Stimulated activated CD4-positive, alpha-beta T cell treated with anti-CD3 and anti-CD28 coated beads, Interleukin-2, amount 100 ng/mL, for 48 hours (primary cell): Measurements from ENCODE around the gene HIVEP3.

Experiments used
- DNase-seq, 2 donors: peaks; one replicate each; pipeline ENCODE4 v3.0.0-alpha.2; 2020

Gene HIVEP3

DNA sequence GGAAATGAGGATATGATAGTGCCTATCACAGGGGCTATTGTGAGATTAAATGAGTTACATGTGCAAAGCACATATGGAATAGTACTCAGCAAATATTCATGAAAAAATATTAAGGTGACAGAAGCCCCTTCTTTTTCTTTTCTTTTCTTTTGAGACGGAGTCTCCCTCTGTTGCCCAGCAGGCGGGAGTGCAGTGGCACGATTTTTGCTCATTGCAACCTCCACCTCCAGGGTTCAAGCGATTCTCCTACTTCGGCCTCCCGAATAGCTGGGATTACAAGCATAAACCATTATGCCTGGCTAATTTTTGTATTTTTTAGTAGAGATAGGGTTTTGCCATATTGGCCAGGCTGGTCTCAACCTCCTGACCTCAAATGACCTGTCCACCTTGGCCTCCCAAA, 139.4 kb downstream of the HIVEP3 start:
- DNase-seq = no peak

DNA sequence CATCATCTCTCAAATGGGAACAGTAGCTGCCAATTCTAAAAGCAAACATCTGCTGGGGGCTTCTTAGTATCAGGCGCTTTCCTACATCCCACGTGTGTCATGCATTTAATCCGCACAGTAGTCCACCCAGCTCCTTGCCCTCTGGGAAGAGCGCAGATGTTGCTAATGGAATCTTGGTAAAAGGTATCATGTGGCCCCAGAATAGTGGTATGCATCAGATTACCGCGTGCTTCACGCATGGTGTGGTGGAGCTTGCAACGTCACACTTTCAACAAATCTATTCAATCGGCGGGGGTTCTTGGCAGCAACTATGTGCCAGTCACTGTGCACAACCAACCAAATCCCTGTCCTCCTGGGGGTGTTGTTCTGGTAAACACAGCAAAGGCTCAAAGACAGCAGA, 141.0 kb downstream of the HIVEP3 start:
- DNase-seq = no peak

DNA sequence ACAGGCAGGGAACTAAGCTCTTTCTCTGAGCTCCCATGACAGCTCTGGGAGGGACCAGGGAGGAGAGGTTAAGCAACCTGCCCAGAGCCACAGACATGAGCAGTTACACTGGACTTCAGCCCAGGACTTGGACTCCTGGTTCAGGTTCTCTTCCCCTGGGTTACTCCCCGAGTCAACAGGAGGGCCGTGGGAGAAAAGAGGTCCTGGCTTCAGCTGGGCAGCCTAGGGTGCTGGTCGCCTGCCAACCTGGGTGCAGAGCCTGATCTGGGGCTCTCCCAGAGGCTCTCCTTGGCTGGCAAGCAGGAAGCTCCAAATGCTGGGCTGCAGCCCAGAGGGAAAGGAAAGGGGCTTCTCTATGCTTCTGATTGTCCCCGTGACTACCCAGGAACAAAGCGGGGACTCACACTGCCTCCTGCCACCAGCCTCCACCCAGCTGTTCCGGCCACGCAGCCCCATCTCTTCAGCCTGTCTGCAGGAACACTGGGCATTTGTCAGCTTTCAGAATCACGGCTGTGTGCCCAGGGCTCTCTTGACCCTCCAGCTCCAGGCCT, 141.8 kb downstream of the HIVEP3 start:
- DNase-seq = no peak

DNA sequence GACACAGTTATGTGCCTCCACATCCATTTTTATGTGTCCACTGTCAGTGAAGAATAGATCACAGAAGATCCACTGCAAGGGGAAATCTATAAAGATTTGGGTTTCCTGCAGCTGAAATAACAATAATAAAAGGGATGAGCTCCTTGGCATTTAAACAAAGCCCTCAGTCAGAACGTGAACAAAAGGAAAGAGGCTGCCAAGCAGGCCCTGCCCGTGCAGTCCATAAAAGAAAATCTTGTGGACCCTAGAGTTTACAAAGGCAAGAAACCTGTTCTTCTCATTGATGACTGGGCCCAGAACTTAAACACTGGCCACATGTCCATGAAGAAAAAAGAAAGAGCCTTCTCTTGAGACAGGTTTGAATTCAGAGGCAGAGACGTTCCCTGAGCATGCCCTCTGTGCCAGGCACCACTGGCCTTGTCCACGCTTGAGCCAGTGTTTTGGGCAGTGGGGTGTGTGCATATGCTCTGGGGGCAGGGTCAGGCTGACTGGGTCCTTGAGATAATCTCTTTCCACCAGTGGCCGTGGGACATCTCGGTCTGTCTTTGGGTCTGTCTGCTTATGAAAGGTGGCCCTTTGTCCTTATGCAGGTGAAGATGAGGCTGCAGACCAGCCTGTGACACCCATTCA, 142.7 kb downstream of the HIVEP3 start:
- DNase-seq = no peak

DNA sequence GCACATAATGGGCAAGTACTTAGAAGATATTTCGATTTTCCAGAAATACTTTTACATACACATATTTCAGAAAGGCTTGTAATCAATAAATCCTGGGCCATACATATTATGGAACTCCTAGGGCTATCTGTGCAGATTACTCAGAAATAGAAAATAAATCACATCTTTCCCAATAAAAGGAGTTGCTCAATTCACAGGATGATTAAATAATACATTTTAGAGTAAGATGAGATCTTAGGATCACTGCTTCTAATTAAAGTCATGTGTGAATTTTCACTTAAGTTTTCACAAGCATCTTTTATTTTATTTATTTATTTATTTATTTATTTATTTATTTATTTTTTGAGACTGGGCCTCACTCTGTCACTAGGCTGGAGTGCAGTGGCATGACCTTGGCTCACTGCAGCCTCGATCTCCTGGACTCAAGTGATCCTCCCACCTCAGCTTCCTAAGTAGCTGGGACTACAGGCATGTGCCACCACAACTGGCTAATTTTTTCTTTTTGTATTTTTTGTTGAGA, 144.2 kb downstream of the HIVEP3 start:
- DNase-seq = no peak

DNA sequence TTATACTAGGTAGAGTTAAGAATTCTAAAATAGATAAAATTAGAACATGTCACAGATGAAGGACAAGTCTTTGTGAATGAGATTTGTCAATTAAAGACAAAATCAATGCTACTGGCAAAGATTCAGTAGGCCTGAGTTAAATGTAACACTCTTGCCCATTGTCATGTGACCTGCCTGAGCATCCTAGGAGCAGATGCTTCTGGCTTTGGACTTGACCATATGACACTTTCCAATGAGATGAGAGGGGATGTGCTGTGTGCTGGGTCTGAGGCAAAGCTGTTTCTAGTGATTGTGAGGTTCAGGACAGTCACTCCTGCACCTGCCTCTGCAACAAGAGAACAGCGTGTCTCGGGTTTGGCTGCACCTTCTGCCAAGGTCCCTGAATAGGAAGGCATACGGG, 144.9 kb downstream of the HIVEP3 start:
- no peak for DNase-seq

DNA sequence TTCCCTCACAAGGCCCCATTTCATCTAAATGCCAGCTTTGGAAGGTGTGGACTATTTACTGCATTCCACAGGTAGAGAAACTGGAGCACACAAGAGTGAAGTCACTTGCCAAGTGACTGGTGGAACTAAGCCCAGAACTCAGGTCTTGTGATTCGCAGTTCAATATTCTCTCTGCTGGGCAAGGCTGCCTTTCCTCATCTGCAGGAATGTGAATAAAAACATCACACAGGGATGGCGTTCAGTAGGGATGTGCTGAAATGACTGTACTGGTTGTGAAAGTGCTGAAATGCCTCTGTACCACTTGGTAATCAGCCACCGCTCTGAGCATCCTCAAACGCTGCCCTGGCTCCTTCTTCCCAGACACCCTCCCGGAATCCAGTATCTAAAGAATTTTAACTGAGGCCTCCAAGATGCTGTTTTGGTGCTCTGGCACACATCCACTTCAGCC, 145.6 kb downstream of the HIVEP3 start:
- DNase-seq = no peak

DNA sequence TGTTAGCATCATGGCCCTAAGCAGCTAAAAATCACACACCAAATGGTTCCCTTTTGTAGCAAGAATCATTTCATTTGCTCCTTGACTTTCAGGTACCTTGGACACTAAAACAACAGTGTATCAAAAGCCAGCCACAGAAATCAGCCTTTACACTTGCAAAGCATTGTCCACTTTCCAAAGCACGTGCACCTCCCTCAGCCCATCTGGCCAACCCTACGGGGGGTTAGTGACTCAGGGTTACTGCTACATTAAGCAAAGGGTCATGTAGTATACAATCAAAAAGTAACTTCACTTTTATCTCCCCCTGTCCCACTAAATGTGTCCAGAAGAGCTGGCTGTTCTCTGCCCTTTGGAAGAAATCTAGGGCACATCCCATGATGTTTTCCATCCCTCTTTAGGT, 149.7 kb downstream of the HIVEP3 start:
- DNase-seq = no peak

DNA sequence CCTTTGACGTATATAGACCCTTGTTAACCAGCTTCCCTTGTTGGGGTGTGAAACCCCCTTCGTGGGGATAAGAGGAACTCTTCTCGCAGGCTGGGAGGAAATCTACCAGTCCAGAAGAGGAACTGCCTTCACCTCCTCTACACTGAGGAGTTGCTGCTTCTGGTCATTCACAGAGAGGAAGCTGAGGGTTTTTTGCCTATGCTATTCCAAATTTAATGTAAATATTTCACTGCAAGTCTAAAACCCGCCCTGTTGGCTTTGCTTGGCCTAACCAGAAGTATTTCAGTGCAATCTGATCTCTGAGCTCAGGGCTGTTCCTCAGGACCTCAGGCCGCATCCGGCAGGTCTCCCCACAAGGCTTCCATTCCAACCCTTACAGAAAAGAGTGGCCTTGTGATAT, 150.1 kb downstream of the HIVEP3 start:
- no peak for DNase-seq

DNA sequence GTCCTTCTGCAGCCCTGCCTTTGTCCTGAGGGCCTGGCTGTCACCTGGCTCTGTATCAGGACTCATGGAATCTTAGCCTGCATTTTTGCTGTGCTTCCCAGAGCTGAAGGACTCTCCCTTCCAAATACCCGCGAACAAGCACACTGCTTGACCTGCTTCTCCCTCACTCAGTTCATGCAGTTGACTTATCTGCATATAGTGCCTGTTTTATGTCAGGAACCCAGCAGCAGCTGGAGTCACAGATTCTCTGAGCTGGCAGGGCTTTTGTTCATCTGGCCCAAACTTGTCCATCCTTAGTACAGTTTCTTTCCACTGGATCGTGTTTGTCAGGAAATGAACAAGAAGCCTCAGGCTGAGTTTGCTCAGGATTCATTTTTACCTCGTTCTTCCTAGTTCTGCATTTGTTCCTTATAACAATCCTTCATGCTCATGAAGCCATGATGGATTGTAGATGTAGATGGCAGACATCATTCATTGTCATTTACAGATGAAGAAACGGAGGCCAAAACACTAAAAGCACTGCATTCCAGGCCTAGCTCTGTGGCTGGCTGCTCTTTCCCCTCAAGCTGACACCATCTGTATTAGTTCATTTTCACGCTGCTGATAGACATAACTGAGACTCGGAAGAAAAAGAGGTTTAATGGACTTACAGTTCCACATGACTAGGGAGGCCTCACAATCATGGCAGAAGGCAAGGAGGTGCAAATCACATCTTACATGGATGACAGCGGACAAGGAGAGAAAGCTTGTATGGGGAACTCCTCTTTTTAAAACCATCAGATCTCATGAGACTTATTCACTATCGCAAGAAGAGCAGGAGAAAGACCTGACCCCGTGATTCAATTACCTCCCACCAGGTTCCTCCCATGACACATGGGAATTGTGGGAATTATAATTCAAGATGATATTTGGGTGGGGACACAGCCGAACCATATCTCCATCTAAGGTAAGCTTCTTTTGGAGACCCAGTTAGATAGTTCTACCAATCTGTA, 150.9 kb downstream of the HIVEP3 start:
- DNase-seq = no peak

DNA sequence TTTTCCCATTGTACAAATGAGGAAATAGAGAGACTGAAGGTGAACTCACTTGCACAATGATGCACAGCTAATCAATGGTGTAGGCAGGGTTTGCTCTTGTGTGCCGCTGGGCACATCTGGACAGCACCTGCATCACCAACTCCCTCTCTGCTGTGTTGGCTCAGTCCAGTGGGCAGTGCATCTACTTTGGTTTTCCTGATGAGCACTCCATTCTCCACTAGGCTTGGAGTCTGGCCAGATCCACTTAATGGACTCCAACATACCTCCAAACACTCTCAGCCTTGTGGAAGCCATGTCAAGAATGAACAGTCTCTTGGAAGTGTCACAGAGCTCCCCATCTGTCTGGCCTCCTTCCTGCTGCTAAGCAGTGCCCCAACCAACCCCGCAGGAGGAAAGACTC, 152.2 kb downstream of the HIVEP3 start:
- no peak for DNase-seq

DNA sequence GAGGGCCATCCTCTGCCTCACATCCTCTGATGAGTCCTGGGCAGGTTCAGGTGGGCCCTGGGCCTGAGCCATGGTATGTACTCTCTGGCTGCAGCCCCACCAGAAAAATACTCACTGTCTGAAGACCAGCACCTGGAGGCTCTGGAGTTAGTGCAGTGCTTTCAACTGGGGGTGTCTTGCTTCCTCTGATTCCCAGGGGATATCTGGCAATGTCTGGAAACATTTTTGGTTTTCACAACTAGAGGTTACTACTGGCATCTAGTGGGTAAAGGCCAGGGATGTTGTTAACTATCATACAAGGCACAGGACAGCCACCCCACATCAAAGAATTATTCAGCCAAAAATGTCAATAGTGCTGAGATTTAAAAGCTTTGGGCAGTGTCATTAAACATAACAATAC, 152.7 kb downstream of the HIVEP3 start:
- DNase-seq = no peak

DNA sequence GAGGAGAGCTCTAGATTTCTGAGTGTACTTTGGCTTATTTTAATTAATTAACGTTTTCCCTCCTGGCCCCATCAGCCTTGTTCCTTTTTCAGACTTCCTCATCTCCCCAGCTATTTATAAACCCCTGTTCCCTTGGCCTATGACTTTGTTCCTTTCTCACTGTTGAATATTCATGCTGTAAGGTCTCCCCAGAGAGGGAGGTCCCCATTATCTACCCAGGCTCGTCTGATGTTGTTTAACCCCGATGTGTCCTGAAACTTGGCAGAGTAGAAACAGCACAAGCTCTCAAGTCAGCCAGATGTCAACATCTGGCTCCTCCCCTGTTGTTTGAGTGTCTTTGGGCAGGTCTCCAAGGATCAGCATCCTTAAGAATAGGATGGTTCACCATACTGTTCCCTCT, 153.6 kb downstream of the HIVEP3 start:
- no peak for DNase-seq

DNA sequence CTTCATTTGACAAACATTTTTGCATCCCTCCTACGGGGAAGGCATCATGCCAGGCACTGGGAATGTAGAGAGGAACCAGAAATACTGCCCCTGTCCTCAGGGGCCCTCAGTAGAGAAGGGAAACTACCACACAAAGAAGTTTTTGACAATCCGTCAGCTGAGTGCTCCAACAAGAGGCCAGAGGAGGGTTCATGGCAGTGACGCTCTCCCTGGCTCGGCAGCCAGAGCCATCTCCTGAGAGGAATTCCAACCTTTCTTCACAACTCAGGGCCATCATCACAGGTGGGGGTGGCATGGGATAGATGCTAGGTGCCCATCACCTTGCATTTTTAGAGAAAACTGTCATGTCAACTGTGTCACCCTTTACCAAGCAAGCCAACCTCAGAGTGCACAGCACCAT, 154.1 kb downstream of the HIVEP3 start:
- no peak for DNase-seq

DNA sequence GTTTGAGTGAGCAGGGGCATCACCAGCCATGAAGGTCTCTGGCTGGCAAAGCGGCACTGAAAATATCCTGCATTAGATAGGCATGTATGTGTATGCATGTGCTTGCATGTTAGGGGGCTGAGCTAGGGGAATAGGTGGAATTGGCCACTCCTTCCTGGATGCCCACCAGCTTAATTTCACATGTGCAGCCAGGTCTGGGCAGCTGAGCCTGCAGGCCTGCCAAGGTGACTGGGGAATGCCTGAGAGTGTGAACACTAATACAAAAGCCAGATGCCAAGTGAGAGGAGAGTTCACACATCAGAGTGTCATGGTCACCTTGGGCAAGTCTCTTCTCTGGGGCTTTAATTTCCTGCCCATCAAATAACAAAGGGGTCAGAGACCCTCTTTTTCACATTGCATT, 155.9 kb downstream of the HIVEP3 start:
- DNase-seq = no peak

DNA sequence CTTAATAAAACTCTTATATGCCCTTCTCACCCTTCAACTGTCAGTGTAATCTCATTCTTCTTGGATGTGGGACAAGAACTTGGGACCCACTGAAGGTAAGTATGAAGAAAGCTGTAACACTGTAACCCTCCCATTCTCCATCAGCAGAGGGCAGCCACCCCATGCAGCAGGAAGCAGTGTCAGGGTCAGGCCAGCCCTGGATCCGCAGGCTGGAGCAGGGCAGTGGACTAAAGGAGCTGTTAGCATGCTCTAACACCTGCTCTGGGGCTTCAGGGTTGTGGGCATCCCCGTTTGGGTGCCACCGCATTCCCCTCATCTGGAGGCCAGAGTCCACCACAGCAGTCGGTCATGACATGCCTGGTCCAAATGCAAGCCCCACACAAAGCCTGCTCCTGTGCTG, 156.5 kb downstream of the HIVEP3 start:
- no peak for DNase-seq

DNA sequence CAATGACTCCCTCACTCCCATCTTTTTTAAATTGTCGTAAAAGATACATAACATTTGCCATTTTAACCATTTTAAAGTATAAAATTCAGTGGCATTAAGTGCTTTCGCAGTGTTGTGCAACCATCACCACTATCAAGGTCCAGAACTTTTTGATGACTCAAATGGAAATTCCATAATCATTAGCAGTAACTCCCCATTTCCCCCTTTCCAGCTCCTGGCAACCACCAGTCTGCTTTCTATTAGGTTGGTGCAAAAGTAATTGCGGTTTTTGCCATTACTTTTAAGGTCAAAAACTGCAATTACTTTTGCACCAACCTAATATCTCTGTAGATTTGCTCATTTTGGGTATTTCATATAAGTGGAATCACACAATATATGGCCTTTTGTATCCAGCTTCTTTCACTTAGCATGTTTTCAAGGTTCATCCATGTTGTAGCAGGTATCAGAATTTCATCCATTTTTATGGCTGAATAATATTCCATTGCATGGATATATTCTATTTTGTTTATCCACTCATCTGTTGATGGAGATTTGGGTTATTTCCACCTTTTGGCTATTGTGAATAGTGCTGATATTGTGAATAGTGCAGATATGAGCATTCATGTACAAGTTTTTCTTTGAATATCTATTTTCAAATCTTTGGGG, 159.7 kb downstream of the HIVEP3 start:
- no peak for DNase-seq

DNA sequence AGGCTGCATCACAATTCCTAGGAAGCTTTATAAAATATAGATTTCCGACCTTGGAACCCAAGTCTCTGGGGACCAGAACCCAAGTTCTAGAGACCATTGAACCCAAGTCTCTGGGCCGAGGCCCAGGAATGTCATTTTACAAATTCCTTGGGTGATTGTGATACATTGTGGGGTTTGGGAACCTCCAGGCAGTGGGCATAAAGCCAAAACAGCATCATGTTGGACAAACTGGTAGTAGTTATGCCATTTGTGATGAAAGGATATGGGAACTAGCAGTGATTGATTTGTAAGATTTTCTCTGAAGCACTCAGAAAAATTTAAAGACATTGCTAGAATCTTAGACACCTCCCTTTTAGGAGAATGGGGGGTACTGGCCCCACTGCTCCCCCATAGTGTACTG, 160.2 kb downstream of the HIVEP3 start:
- DNase-seq = no peak

DNA sequence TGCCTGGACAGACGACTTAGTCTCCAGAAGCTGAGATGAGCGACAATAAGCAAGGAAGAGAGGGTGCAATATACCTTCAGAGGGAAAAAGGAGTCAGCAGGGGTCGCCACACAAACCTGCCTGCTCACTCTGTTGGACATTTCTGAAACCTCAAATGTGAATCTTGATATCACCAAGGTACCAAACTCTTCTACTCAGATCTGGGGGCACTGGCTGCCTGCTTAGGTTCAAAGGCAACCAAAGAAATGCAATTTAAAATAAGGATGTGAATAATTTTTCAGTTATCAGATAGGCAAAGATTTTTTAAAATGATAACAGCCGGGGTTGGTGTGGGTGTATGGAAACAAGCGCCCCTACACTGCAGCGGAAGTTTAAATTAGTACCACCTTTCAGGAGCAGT, 164.2 kb downstream of the HIVEP3 start:
- DNase-seq = no peak

DNA sequence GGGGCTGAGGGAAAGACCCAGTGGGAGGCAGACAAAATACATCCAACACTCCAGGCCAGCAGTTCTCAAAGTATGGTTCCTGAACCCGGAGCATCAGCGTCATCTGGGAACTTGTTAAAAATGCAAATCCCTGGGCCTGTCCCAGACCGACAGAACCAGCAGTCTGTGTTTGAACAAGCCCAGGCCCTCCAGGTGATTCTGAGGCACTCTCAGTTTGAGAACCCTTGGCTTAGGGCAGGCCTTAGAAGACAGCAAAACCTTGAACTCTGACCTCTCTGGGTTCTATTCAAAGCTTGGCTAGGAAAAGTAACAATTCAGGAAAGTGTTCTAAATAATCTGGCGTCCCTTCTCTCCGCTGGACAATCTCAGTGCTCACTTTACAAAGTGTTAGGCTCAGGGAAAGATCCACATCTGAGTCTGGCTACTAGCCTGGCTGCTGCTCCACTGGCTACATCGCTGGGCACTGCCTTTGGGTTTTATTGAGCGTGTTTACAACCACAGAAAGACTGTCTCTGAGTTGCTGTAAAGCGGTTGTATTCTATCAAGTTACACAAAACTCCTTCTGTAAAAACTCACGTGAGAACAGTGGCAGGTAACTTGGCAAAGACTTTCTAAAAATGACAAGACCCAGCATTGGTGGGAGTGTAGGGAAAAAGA, 166.1 kb downstream of the HIVEP3 start:
- DNase-seq = no peak

DNA sequence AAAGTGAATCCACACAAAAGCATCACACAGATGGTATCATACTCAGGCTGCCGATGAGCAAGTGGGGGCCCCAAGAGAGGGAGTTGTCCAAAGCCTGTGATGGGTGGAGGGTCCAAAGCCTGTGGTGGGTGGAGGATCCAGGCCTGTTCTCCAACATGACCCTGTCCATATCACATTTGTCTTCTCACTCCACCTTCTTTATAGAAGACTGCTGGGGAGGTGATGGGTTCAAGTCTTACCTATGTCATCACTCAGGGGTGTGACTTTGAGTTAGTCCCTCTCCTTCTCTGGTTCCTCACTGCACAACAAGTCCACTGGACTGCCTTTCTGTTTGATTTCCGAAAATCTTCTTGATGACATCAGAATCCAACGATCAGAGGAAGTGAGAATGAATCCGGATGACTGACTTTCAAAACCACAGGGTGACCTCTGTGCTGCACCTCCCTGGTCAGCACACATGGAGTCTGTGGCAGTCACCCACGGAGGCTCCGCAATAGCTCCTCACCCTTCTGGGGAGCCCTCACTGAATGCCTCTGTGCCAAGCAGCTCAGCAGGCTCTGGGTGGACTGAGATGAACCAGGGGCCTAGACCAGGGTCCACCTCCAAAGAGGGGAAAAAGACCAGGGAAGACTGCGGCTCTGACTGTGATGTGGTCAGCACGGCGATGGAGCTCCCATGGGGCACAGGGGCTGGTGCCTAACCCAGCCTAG, 166.8 kb downstream of the HIVEP3 start:
- no peak for DNase-seq
